Measurements from ENCODE around the gene CDH23. TPM values are rescaled to one million over a fixed set of nuclear protein-coding genes. Genes with fewer than 3 reads are reported as not detected.

CDH23 gene
- total and polyA plus RNA-seq, 10 of the 15 experiments (the other 5 are each of a cell fraction or from before 2014, with no cell fraction given), result 0.09 to 0.40 (median 0.15) TPM; not detected in 1

DNA sequence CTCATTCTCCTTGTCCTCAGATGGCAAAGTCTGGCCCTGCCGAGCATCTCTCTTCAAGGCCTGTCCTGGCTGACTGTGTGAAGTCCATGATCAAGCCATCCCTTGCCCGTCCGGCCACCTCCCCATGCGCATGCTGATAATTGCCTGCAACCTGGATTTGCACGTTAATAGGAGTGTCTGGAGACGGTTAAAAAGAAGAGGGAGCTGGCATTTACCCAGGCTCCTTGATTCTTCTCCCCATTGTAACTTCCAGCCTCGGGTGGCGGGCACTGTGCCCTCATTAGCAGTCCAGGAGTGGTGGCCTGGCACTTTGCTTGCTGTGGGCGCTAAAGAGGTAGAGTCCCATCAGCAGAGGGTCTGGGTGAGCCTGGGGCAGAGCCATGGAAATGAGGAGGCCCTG lies 165.5 kb downstream of the CDH23 start (continued):
- TF ChIP-seq, protein P1, sequence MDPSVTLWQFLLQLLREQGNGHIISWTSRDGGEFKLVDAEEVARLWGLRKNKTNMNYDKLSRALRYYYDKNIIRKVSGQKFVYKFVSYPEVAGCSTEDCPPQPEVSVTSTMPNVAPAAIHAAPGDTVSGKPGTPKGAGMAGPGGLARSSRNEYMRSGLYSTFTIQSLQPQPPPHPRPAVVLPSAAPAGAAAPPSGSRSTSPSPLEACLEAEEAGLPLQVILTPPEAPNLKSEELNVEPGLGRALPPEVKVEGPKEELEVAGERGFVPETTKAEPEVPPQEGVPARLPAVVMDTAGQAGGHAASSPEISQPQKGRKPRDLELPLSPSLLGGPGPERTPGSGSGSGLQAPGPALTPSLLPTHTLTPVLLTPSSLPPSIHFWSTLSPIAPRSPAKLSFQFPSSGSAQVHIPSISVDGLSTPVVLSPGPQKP (IDR thresholded peaks at IDR 0.05; ENCODE audit: low read depth, low read length), result no peak
- TF ChIP-seq YBX1 (IDR thresholded peaks at IDR 0.05), result no peak
- TF ChIP-seq NR2C2 (IDR thresholded peaks at IDR 0.05; ENCODE audit: borderline replicate concordance, control insufficient read depth, insufficient read length, low read depth), result no peak
- TF ChIP-seq STAT1 (conservative IDR thresholded peaks at IDR 0.05), result no peak
- TF ChIP-seq NBN (IDR thresholded peaks at IDR 0.05), result no peak
- TF ChIP-seq FOS (IDR thresholded peaks at IDR 0.05; ENCODE audit: borderline replicate concordance, extremely low read depth, insufficient read length), result no peak
- TF ChIP-seq POLR2A (IDR thresholded peaks at IDR 0.05; ENCODE audit: low read depth, low read length), result no peak
- no peak for TF ChIP-seq CHD2 (IDR thresholded peaks at IDR 0.05; ENCODE audit: borderline replicate concordance, low read depth, low read length)
- no peak for TF ChIP-seq IRF4 (IDR thresholded peaks at IDR 0.05; ENCODE audit: low read depth, low read length)
- TF ChIP-seq, protein P2, sequence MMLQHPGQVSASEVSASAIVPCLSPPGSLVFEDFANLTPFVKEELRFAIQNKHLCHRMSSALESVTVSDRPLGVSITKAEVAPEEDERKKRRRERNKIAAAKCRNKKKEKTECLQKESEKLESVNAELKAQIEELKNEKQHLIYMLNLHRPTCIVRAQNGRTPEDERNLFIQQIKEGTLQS (IDR thresholded peaks at IDR 0.05; ENCODE audit: borderline replicate concordance, extremely low read depth, low read depth, low read length), result no peak
- no peak for TF ChIP-seq ETV6 (conservative IDR thresholded peaks at IDR 0.05 in 1 of 2, IDR thresholded peaks at IDR 0.05 in 1 of 2; ENCODE audit: borderline replicate concordance in 1 of 2, low read depth in 1 of 2)
- no peak for TF ChIP-seq BRCA1 (IDR thresholded peaks at IDR 0.05; ENCODE audit: low read depth, low read length)

DNA sequence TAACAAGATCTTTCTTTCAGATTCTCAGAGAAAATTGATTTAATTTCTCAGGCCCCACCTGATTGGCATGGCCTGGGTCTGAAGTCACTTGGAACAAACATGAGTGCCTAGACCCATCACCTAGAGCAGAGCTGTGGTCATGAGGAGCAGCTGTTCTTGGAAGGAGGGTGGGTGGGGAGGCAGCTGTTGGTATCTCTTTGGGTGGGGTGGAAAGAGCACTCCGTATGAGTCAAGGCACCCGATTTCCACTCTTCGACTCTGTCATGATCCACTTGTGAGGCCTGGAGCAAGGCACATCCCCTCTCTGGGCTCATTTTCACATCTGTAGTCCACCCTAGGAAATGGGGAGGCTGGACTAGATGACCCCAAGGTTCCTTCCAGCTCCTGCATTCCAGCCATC lies 166.2 kb downstream of the CDH23 start:
- TF ChIP-seq ZNF24 (IDR thresholded peaks at IDR 0.05), result no peak
- TF ChIP-seq, protein P3, sequence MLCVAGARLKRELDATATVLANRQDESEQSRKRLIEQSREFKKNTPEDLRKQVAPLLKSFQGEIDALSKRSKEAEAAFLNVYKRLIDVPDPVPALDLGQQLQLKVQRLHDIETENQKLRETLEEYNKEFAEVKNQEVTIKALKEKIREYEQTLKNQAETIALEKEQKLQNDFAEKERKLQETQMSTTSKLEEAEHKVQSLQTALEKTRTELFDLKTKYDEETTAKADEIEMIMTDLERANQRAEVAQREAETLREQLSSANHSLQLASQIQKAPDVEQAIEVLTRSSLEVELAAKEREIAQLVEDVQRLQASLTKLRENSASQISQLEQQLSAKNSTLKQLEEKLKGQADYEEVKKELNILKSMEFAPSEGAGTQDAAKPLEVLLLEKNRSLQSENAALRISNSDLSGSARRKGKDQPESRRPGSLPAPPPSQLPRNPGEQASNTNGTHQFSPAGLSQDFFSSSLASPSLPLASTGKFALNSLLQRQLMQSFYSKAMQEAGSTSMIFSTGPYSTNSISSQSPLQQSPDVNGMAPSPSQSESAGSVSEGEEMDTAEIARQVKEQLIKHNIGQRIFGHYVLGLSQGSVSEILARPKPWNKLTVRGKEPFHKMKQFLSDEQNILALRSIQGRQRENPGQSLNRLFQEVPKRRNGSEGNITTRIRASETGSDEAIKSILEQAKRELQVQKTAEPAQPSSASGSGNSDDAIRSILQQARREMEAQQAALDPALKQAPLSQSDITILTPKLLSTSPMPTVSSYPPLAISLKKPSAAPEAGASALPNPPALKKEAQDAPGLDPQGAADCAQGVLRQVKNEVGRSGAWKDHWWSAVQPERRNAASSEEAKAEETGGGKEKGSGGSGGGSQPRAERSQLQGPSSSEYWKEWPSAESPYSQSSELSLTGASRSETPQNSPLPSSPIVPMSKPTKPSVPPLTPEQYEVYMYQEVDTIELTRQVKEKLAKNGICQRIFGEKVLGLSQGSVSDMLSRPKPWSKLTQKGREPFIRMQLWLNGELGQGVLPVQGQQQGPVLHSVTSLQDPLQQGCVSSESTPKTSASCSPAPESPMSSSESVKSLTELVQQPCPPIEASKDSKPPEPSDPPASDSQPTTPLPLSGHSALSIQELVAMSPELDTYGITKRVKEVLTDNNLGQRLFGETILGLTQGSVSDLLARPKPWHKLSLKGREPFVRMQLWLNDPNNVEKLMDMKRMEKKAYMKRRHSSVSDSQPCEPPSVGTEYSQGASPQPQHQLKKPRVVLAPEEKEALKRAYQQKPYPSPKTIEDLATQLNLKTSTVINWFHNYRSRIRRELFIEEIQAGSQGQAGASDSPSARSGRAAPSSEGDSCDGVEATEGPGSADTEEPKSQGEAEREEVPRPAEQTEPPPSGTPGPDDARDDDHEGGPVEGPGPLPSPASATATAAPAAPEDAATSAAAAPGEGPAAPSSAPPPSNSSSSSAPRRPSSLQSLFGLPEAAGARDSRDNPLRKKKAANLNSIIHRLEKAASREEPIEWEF (IDR thresholded peaks at IDR 0.05; ENCODE audit: insufficient replicate concordance, low read depth, low read length), result no peak
- TF ChIP-seq ZNF384 (IDR thresholded peaks at IDR 0.05; ENCODE audit: borderline replicate concordance, low read depth, low read length), result no peak
- TF ChIP-seq JUNB (IDR thresholded peaks at IDR 0.05), result no peak
- TF ChIP-seq SMARCA5 (IDR thresholded peaks at IDR 0.05), result no peak
- no peak for TF ChIP-seq MEF2B (IDR thresholded peaks at IDR 0.05; ENCODE audit: partially characterized antibody, poor library complexity, severe bottlenecking)
- POLR2A ChIA-PET, result no interaction called here
- SMC1A ChIA-PET (ENCODE audit: uncharacterized antibody, unreplicated experiment), result no interaction called here
- CTCF ChIA-PET, result no interaction called here
- WGBS (ENCODE audit: insufficient coverage, insufficient replicate concordance, low lambda C conversion rate, missing lambda C conversion rate), result 30% methylated on average over 3 of the region's 3 CpGs
- ATAC-seq (no peak), DNase-seq (ENCODE audit: low read depth, low spot score) (no peak), FAIRE-seq (no peak)
- H2AFZ ChIP-seq (ENCODE audit: control insufficient read depth, low read depth, low read length), result no peak overlapping the region
- H3K4me1 ChIP-seq (ENCODE audit: control insufficient read depth, insufficient read depth, low read length), result no peaks in the 10 kb centered on the region
- in situ Hi-C loops (cut with MboI) (no loop called here), intact Hi-C loops (cut with micrococcal nuclease; ENCODE audit: unreplicated experiment) (no loop called here)
- no peak overlapping the region for H3K4me3 ChIP-seq
- H4K20me1 ChIP-seq (ENCODE audit: control insufficient read depth, insufficient read depth), result no peaks in the 10 kb centered on the region
- H3K4me2 ChIP-seq (ENCODE audit: control insufficient read depth, insufficient read depth), result no peak overlapping the region
- H3K36me3 ChIP-seq (ENCODE audit: control insufficient read depth in 2 of 2, insufficient read depth in 2 of 2, low read length in 1 of 2), result no peaks in the 10 kb centered on the region
- no peaks in the 10 kb centered on the region for H3K79me2 ChIP-seq (ENCODE audit: control insufficient read depth, insufficient read depth, low read length)
- RAD21 ChIA-PET (ENCODE audit: unreplicated experiment), result no interaction called here
- H3K27ac ChIP-seq (ENCODE audit: control insufficient read depth, insufficient read depth), result no peak overlapping the region
- H3K9me3 ChIP-seq (replicated peaks; ENCODE audit: control insufficient read depth, insufficient read depth, low read length), result no peaks in the 10 kb centered on the region
- H3K27me3 ChIP-seq (replicated peaks in 1 of 2; ENCODE audit: control insufficient read depth in 2 of 2, insufficient read depth in 2 of 2, low read length in 1 of 2), result peaks cover 4 to 8% of the 10 kb centered on the region in 2 experiments; a peak in 2 of 4 replicates
- H3K9ac ChIP-seq (ENCODE audit: control insufficient read depth, insufficient read depth, low read length), result no peak overlapping the region
- no TSS peak for BruUV-seq (replicated peaks)

All from GM12878 (cell line).